HG02973 (cell line): ENCODE results near the gene BRME1.
A peak's percentile ranks its signal among the peaks of the same experiment; 100 is the strongest.

Experiments used
- ATAC-seq: cut with Tn5 transposase; IDR thresholded peaks from one replicate; pipeline ENCODE4 v1.9.1; 2021; ENCODE audit warnings: moderate library complexity; ENCODE audit not compliant: unreplicated experiment

The BRME1 gene

GRCh38 chr19:13847407-13848339 lies 58.2 kb downstream of the BRME1 start:
- ATAC-seq = no peak

GRCh38 chr19:13846557-13847406 lies 59.1 kb downstream of the BRME1 start:
- peak; percentile 55 for ATAC-seq

- no peak for ATAC-seq
These were observed 61.7 kb downstream of the BRME1 start for GRCh38 chr19:13844130-13844631.

- no peak for ATAC-seq
These were observed 62.6 kb downstream of the BRME1 start for GRCh38 chr19:13843104-13843921.

GRCh38 chr19:13842291-13843103 lies 63.4 kb downstream of the BRME1 start:
- no peak for ATAC-seq

- no peak for ATAC-seq
These were observed 64.0 kb downstream of the BRME1 start for GRCh38 chr19:13841962-13842290.

GRCh38 chr19:13841086-13841961 lies 64.6 kb downstream of the BRME1 start:
- no peak for ATAC-seq

GRCh38 chr19:13840305-13841085 lies 65.4 kb downstream of the BRME1 start:
- no peak for ATAC-seq

GRCh38 chr19:13839938-13840304 lies 66.0 kb downstream of the BRME1 start:
- peak; percentile 8 for ATAC-seq

- peak; percentile 31 for ATAC-seq
These were observed 66.6 kb downstream of the BRME1 start for GRCh38 chr19:13839130-13839937.

- no peak for ATAC-seq
These were observed 67.3 kb downstream of the BRME1 start for GRCh38 chr19:13838435-13839129.

- no peak for ATAC-seq
These were observed 69.9 kb downstream of the BRME1 start for GRCh38 chr19:13835791-13836723.

- ATAC-seq = no peak
These were observed 71.5 kb downstream of the BRME1 start for GRCh38 chr19:13834244-13835069.

GRCh38 chr19:13833330-13834243 lies 72.3 kb downstream of the BRME1 start:
- ATAC-seq = peak; percentile 66
